MG63 (cell line): ENCODE results near the gene UBR1. TPM values are rescaled to one million over a fixed set of nuclear protein-coding genes. Genes with fewer than 3 reads are reported as not detected.

Experiments used
- DNase-seq: peaks from one replicate; pipeline ENCODE4 v3.0.0-alpha.2; 2020
- H3K27me3 ChIP-seq: fragments of 250-450 bp; sonication (Bioruptor Pico); 2 replicates; pipeline ENCODE4 v1.5.1; 2020; ENCODE audit warnings: mild to moderate bottlenecking, moderate library complexity
- H3K36me3 ChIP-seq: fragments of 250-450 bp; sonication (Bioruptor Pico); 2 replicates; pipeline ENCODE4 v1.5.1; 2020; ENCODE audit warnings: mild to moderate bottlenecking, moderate library complexity
- H3K4me3 ChIP-seq: fragments of 250-450 bp; sonication (Bioruptor Pico); 2 replicates; pipeline ENCODE4 v1.5.1; 2020; ENCODE audit warnings: mild to moderate bottlenecking, moderate library complexity
- H3K9me3 ChIP-seq: fragments of 250-450 bp; sonication (Bioruptor Pico); 2 replicates; pipeline ENCODE4 v1.5.1; 2020; ENCODE audit warnings: mild to moderate bottlenecking, moderate library complexity
- total RNA-seq: library from RNA; depleted of rRNA; stranded (reverse); fragments of >200 nt; shearing (Covaris generic); gene quantifications from 2 replicates; pipeline ENCODE4 v1.2.3, GENCODE V29; 2014; ENCODE audit warnings: low replicate concordance

The UBR1 gene
- total RNA-seq, 1 experiment from 2014 or later, result 12.6 TPM

- no peaks in the 10 kb centered on the region for H3K9me3 ChIP-seq
- H3K36me3 ChIP-seq, result no peaks in the 10 kb centered on the region
- no peak for DNase-seq
- no peak overlapping the region for H3K4me3 ChIP-seq
- H3K27me3 ChIP-seq, result no peaks in the 10 kb centered on the region; the same call in 1 of the 2 replicates
Observed at GRCh38 chr15:43125100-43125661, 19.3 kb upstream of the UBR1 start.

GRCh38 chr15:43121863-43122262 lies 16.0 kb upstream of the UBR1 start:
- H3K9me3 ChIP-seq, result no peaks in the 10 kb centered on the region
- H3K4me3 ChIP-seq, result no peak overlapping the region
- H3K27me3 ChIP-seq, result peaks cover 4% of the 10 kb centered on the region
- H3K36me3 ChIP-seq, result no peaks in the 10 kb centered on the region
- no peak for DNase-seq

- H3K9me3 ChIP-seq, result no peaks in the 10 kb centered on the region
- DNase-seq, result no peak
- H3K4me3 ChIP-seq, result no peak overlapping the region
- H3K27me3 ChIP-seq, result peaks cover 6% of the 10 kb centered on the region
- no peaks in the 10 kb centered on the region for H3K36me3 ChIP-seq
Observed at GRCh38 chr15:43118829-43119228, 13.0 kb upstream of the UBR1 start.

DNA sequence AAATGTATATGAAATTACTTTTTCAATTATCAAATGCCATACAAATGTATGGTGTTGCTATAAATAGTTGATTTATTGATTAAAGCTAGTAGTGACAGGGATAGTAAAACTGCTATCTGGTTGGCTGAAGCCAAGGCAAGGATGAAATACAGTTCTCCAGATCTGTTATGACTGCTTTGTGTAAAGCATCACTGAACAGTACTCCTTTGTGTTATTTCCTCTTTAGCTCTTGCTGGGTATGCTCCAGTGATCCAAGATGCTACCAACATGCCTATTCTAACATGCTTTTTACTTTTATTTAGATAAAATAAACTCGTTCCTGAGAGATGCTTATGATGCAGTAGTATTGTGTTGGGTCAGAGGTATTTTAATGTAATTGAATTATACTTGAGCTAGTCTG lies 12.4 kb upstream of the UBR1 start:
- no peaks in the 10 kb centered on the region for H3K9me3 ChIP-seq
- H3K36me3 ChIP-seq, result no peaks in the 10 kb centered on the region
- peaks cover 6% of the 10 kb centered on the region for H3K27me3 ChIP-seq
- no peak for DNase-seq
- H3K4me3 ChIP-seq, result no peak overlapping the region

DNA sequence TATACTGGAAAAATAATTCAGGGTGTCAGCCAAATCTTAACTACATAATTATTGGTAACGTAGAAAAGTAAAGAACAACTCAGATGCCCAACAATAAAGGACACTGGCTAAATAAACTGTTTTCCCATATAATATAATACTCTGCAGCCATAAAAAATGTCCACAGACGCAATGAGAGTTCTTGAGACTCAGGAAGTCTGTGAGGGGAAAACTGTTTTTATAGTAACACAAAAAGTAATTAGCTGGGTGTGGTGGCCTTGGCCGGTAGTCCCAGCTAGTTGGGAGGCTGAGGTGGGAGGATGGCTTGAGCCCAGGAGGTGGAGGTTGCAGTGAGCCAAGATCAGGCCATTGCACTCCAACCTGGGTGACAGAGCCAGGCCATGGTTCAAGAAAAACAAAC lies 5.5 kb upstream of the UBR1 start:
- Histone ChIP-seq H3K36me3 (no peaks in the 10 kb centered on the region), H3K4me3 (no peak overlapping the region), H3K27me3 (no peaks in the 10 kb centered on the region; the same call in 1 of the 2 replicates), H3K9me3 (no peaks in the 10 kb centered on the region)
- no peak for DNase-seq

DNA sequence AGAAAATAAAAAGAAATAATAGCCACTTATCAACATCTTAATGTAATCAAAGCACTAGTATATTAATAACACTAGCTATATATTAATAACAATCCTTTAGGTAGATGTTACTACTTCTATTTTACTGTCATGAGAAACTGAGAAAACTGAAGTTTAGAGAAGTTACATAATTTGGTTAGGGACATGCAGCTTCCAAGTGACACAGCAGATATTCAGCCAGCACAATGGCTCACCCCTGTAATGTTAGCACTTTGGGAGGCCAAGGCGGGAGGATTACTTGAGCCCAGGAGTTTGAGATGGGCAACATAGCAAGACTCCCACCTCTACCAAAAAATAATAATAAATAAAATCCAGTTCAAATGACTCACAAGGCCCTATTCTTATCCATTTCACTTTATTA lies 1.9 kb upstream of the UBR1 start:
- DNase-seq, result no peak
- Histone ChIP-seq H3K4me3 (no peak overlapping the region), H3K36me3 (peaks cover 12% of the 10 kb centered on the region), H3K27me3 (no peaks in the 10 kb centered on the region), H3K9me3 (no peaks in the 10 kb centered on the region)

GRCh38 chr15:43106486-43106829 lies 620 bp upstream of the UBR1 start:
- H3K9me3 ChIP-seq, result no peaks in the 10 kb centered on the region
- no peaks in the 10 kb centered on the region for H3K27me3 ChIP-seq
- peak overlapping the region; percentile 97 for H3K4me3 ChIP-seq
- no peak for DNase-seq
- peaks cover 16% of the 10 kb centered on the region for H3K36me3 ChIP-seq

GRCh38 chr15:43105077-43105736 lies 631 bp downstream of the UBR1 start:
- Histone ChIP-seq H3K27me3 (no peaks in the 10 kb centered on the region), H3K36me3 (peaks cover 27% of the 10 kb centered on the region), H3K9me3 (no peaks in the 10 kb centered on the region), H3K4me3 (peak overlapping the region; percentile 97)
- no peak for DNase-seq

DNA sequence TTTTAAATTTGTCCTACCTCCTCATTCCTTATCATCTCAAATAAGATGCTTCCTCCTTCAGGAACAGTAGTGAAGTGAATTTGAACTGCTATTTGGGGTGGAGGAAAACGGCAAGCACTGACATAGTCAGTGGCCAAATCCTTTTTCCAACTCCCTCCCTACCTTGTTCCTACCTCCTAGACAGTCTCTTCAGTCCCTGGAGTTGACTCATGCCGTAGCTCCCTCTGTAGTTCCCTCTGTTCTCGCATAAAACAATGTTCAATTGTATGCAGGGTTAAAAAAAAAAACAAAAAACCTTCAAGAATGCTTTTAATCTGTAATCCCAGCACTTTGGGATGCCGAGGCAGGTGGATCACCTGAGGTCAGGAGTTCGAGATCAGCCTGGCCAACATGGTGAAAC lies 1.4 kb downstream of the UBR1 start:
- Histone ChIP-seq H3K9me3 (no peaks in the 10 kb centered on the region), H3K36me3 (peaks cover 32% of the 10 kb centered on the region), H3K27me3 (no peaks in the 10 kb centered on the region), H3K4me3 (peak overlapping the region; percentile 97)
- DNase-seq, result no peak

DNA sequence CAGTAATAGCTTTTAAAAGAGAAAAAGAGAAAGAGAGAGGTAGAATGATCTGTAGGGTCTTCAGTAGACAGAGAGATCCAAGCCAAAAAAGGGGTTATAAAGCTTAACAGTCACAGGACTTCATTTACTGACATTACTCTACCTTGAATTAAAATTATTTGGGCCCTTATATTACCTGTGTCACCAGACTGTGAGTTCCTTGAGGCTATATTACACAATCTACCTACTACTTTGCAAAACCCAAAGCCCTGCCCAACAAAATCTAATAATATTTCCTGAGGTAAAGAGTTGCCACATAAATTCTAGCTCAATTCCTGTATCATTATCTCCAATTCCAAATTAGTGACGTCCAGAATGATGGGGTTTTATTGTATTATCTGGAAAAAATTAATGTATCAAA lies 1.9 kb downstream of the UBR1 start:
- no peak overlapping the region for H3K4me3 ChIP-seq
- H3K36me3 ChIP-seq, result peaks cover 34% of the 10 kb centered on the region
- DNase-seq, result no peak
- H3K9me3 ChIP-seq, result no peaks in the 10 kb centered on the region
- H3K27me3 ChIP-seq, result no peaks in the 10 kb centered on the region

GRCh38 chr15:43102187-43102586 lies 3.7 kb downstream of the UBR1 start:
- no peaks in the 10 kb centered on the region for H3K27me3 ChIP-seq
- peaks cover 43% of the 10 kb centered on the region for H3K36me3 ChIP-seq
- DNase-seq, result no peak
- H3K4me3 ChIP-seq, result no peak overlapping the region
- no peaks in the 10 kb centered on the region for H3K9me3 ChIP-seq

DNA sequence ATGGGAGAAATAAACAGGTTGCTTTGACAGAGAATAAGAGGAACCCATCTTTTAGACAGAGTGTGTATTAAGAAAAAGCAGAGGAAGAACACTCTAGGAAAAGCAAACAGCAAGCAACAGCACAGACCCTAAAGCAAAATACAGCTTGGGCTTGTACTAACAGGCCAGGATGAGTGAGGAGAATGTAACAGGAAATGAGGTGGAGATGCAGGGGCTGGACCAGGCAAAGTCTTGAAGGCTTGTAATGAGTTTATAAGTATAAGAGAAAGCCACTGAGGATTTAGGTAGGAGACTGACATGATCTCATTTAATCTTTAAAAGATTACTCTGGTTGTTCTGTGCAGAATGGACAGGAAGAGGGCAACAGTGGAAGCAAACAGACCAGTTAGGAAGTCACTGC lies 4.9 kb downstream of the UBR1 start:
- Histone ChIP-seq H3K27me3 (no peaks in the 10 kb centered on the region), H3K9me3 (no peaks in the 10 kb centered on the region; the same call in 1 of the 2 replicates), H3K4me3 (no peak overlapping the region), H3K36me3 (peaks cover 52% of the 10 kb centered on the region)
- no peak for DNase-seq

DNA sequence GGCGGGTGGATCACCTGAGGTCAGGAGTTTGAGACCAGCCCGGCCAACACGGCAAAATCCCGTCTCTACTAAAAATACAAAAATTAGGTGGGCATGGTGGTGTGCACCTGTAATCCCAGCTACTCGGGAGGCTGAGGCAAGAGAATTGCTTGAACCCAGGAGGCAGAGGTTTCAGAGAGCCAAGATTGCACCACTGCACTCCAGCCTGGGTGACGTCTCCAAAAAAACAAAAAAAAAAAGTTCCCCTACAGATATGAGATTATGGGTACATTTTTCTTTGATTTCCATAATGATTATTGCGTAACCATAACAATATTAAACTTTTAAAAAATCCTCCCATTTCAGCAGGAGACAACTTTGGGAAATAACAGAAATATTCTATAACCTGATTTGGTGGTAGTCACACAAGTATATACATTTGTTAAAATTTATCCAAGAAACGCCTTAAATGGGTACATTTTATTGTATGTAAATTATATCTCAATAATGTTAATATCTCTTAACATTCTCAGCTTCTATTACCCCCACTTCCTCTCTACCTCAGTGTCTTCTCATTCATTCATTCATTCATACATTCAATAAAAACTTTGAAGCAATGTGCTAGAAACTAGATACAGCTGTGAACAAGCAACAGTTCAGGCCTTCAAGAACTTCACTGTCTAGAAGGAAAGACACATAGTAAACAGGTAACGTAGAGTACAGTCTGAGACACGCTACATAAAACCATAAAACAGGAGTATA lies 6.6 kb downstream of the UBR1 start:
- no peaks in the 10 kb centered on the region; the same call in 1 of the 2 replicates for H3K9me3 ChIP-seq
- no peak for DNase-seq
- H3K27me3 ChIP-seq, result no peaks in the 10 kb centered on the region
- peaks cover 54% of the 10 kb centered on the region for H3K36me3 ChIP-seq
- no peak overlapping the region for H3K4me3 ChIP-seq

DNA sequence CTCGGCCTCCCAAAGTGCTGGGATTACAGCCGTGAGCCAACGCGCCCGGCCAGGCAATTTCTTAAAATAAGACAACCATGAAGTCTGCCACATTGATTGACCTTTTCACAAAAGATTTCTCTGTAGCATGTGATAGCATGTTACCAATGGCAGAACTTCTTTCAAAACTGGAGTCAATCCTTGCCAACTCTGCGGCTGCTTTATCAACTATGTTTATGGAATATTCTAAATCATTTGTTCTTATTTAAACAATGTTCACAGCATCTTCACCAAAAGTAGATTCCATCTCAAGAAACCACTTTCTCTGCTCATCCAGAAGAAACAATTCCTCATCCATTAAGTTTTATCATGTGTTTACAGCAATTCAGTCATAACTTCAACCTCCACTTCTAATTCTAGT lies 9.4 kb downstream of the UBR1 start:
- Histone ChIP-seq H3K9me3 (no peaks in the 10 kb centered on the region; the same call in 1 of the 2 replicates), H3K36me3 (peaks cover 43% of the 10 kb centered on the region), H3K27me3 (no peaks in the 10 kb centered on the region), H3K4me3 (no peak overlapping the region)
- no peak for DNase-seq

GRCh38 chr15:43095708-43096347 lies 10.0 kb downstream of the UBR1 start:
- no peaks in the 10 kb centered on the region; the same call in 1 of the 2 replicates for H3K9me3 ChIP-seq
- DNase-seq, result no peak
- no peaks in the 10 kb centered on the region for H3K27me3 ChIP-seq
- peaks cover 38% of the 10 kb centered on the region for H3K36me3 ChIP-seq
- H3K4me3 ChIP-seq, result no peak overlapping the region

- no peaks in the 10 kb centered on the region; the same call in 1 of the 2 replicates for H3K9me3 ChIP-seq
- no peak for DNase-seq
- H3K4me3 ChIP-seq, result no peak overlapping the region
- peaks cover 32% of the 10 kb centered on the region for H3K36me3 ChIP-seq
- H3K27me3 ChIP-seq, result no peaks in the 10 kb centered on the region
Observed at GRCh38 chr15:43095243-43095642, 10.6 kb downstream of the UBR1 start.

DNA sequence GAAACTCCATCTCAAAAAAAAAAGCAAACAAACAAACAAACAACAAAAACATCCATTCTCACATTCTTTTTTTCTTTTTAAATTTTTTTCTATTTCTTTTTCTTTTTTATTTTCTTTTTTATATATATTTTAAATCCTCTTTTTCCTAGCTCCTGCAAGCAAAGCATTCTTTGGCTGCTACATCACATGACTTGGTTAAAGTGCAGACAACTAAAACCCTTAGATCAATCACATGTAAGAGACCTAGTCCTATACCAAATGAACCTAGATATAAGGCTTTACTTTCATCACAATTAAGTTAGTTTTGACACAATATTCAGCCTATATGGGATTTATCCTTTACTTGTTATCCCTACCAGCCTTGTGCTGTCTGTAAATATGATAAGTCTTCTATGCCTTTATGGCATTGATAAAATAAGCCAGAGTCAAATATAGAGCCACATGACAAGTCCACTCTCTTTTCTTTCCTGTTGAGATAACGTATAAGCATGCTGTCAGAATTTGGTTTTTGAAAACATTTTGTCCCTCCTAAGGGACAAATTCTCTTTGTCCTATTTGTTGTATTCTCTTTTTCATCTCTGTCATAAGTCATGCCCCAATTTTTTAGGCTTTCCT lies 11.3 kb downstream of the UBR1 start:
- peaks cover 31% of the 10 kb centered on the region for H3K36me3 ChIP-seq
- no peaks in the 10 kb centered on the region; the same call in 1 of the 2 replicates for H3K9me3 ChIP-seq
- no peak for DNase-seq
- H3K27me3 ChIP-seq, result no peaks in the 10 kb centered on the region
- no peak overlapping the region for H3K4me3 ChIP-seq
